ENCODE measurements around the gene LAD1. TPM values are rescaled to one million over a fixed set of nuclear protein-coding genes. Genes with fewer than 3 reads are reported as not detected.

LAD1 gene
- total and polyA plus RNA-seq, 4 experiments from 2014 or later = 0.17 TPM; not detected in 3

DNA sequence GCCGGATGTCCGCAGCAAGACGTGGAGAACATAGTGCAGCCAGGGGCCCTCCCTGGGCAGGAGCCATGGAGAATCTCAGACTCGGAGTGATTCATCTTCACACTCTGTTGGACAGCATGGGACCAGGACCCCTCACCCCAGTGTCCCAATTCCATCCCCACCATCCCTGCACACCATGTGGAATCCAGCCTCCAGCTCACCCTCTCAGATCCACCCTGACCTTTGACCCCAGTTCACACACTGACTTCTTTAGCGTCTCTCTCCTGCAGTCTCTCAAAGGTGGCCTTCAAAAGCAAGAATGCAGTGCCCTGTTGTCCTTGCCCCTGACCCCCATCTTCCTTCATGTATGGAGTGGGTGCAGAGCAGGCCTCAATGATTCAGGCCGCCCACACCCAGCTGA is 24.5 kb upstream of the LAD1 start:
- Mint-ChIP-seq H3K9me3 (no peaks in the 10 kb centered on the region), H3K4me3 (no peak overlapping the region), H3K36me3 (no peaks in the 10 kb centered on the region), H3K27me3 (peaks cover 3 to 5% of the 10 kb centered on the region in 2 donors), H3K4me1 (no peaks in the 10 kb centered on the region), H3K27ac (no peak overlapping the region)
- no peak for DNase-seq
- Histone ChIP-seq H3K9me3 (ENCODE audit: control insufficient read depth in 1 of 2, low read length in 2 of 2) (no peaks in the 10 kb centered on the region), H3K27ac (ENCODE audit: low read depth, low read length) (no peak overlapping the region), H3K4me1 (ENCODE audit: insufficient read depth, low read length) (no peaks in the 10 kb centered on the region), H3K36me3 (ENCODE audit: insufficient read depth, low read length) (no peaks in the 10 kb centered on the region), H3K27me3 (ENCODE audit: insufficient read depth, low read length) (no peaks in the 10 kb centered on the region), H3K4me3 (ENCODE audit: low read length in 2 of 2) (no peak overlapping the region)
- ChIA-PET POLR2A (ENCODE audit: partially characterized antibody) (no interaction called here), CTCF (ENCODE audit: partially characterized antibody) (interaction anchor here (1.0 kb wide), 1 partner anchor 13 kb away, joined by 3 read pairs; no protein-coding TSS in a partner anchor)
- intact Hi-C loops (cut with micrococcal nuclease) = no loop called here

DNA sequence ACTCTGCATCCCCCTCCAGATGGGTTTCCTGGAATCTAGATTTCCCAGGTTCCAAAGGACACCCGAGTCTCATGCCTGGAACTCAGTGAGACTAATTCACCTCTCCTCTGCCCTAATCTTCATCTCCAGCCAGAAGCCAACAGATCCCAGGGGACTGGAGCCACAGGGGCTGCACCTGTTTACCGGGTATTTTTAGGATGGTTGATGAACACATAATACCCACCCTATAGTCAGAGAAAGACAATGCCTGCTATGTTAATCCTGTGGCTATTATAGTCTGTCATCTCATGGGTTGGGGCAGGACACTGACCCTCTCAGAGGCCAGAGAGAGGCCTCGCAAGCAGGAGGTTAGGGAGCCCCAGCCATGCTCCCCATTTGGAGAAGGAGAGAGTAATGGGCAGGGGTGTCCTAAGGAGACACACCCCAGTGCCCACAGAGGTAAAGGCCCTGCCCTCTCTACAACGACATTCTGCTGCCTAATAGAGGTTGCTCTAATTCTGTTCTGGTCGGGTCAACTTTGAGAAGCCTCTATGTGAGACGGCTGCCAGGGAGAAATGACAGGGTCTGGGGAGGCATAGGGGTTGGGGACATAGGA is 23.4 kb upstream of the LAD1 start:
- Histone ChIP-seq H3K9me3 (ENCODE audit: control insufficient read depth in 1 of 2, low read length in 2 of 2) (no peaks in the 10 kb centered on the region), H3K4me3 (ENCODE audit: low read length in 2 of 2) (no peak overlapping the region), H3K4me1 (ENCODE audit: insufficient read depth, low read length) (no peaks in the 10 kb centered on the region), H3K27ac (ENCODE audit: low read depth, low read length) (no peak overlapping the region), H3K27me3 (ENCODE audit: insufficient read depth, low read length) (no peaks in the 10 kb centered on the region), H3K36me3 (ENCODE audit: insufficient read depth, low read length) (no peaks in the 10 kb centered on the region)
- Mint-ChIP-seq H3K36me3 (no peaks in the 10 kb centered on the region), H3K4me1 (no peaks in the 10 kb centered on the region), H3K27ac (no peak overlapping the region), H3K27me3 (peaks cover 3 to 6% of the 10 kb centered on the region in 2 donors), H3K9me3 (no peaks in the 10 kb centered on the region), H3K4me3 (no peak overlapping the region)
- ChIA-PET POLR2A (ENCODE audit: partially characterized antibody) (interaction anchor here (0.7 kb wide), 1 partner anchor 100 kb away, joined by 3 read pairs; no protein-coding TSS in a partner anchor), CTCF (ENCODE audit: partially characterized antibody) (interaction anchor here (1.0 kb wide), 1 partner anchor 12 kb away, joined by 3 read pairs; no protein-coding TSS in a partner anchor)
- intact Hi-C loops (cut with micrococcal nuclease) = no loop called here
- no peak for DNase-seq

DNA sequence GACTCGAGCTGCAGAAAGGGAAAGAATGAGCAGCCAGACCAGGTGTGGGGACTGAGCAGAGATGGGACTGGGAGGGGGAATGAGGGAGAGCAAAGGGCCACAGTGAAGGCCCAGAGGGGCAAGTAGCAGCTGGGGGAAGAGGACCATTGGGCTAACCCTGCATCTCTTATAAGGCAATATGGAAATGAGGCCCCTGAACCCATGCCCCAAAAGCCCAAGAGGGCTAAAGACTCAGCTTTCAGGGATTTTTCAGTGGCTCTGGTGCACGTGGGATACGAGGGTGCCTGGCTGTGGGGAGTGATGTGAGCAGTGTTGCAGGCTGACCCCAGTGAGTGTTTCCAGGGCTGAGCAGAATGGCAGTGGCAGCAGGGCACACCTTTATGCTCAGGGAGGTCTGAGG is 22.9 kb upstream of the LAD1 start:
- ChIA-PET POLR2A (ENCODE audit: partially characterized antibody) (interaction anchor here (0.7 kb wide), 1 partner anchor 99 kb away, joined by 3 read pairs; no protein-coding TSS in a partner anchor), CTCF (ENCODE audit: partially characterized antibody) (no interaction called here)
- H3K4me3 Mint-ChIP-seq = peak overlapping the region in 1 of 8 donors; percentile 32
- no peak overlapping the region for H3K27ac ChIP-seq (ENCODE audit: low read depth, low read length)
- H3K36me3 Mint-ChIP-seq = no peaks in the 10 kb centered on the region
- peak overlapping the region in 1 of 7 donors; percentile 47 for H3K27ac Mint-ChIP-seq
- H3K27me3 Mint-ChIP-seq = peaks cover 6 to 7% of the 10 kb centered on the region in 2 donors
- H3K36me3 ChIP-seq (ENCODE audit: insufficient read depth, low read length) = no peaks in the 10 kb centered on the region
- H3K27me3 ChIP-seq (ENCODE audit: insufficient read depth, low read length) = no peaks in the 10 kb centered on the region
- H3K4me1 ChIP-seq (ENCODE audit: insufficient read depth, low read length) = no peaks in the 10 kb centered on the region
- intact Hi-C loops (cut with micrococcal nuclease) = no loop called here
- DNase-seq = no peak
- no peaks in the 10 kb centered on the region for H3K9me3 Mint-ChIP-seq
- H3K4me1 Mint-ChIP-seq = no peaks in the 10 kb centered on the region
- H3K4me3 ChIP-seq (ENCODE audit: low read length in 2 of 2) = no peak overlapping the region
- no peaks in the 10 kb centered on the region for H3K9me3 ChIP-seq (ENCODE audit: control insufficient read depth in 1 of 2, low read length in 2 of 2)

DNA sequence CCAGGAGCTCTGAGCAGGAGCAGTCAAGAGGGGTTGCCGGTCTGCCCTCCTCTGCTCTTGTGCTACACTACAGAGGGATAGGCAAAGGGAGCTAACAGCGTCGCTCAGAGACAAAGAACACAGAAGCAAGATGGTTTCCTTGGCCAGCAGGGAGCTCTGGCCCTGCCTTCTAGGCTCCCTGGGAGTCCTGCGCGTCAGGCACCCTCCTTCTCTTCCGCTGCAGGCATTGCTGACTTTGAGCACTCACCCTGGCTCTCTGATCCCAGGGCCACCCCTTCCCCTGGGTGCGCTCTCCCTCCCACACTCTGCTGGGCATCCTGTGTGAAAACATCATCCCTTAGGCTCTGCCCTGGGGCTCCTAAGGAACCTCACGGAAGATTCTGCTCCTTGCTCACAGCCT is 21.9 kb upstream of the LAD1 start:
- Mint-ChIP-seq H3K27me3 (peaks cover 8 to 9% of the 10 kb centered on the region in 2 donors), H3K9me3 (no peaks in the 10 kb centered on the region), H3K27ac (no peak overlapping the region), H3K36me3 (no peaks in the 10 kb centered on the region), H3K4me3 (no peak overlapping the region), H3K4me1 (no peaks in the 10 kb centered on the region)
- ChIA-PET POLR2A (ENCODE audit: partially characterized antibody) (no interaction called here), CTCF (ENCODE audit: partially characterized antibody) (interaction anchor here (1.3 kb wide), 1 partner anchor 11 kb away, joined by 3 read pairs; no protein-coding TSS in a partner anchor)
- no peak overlapping the region for H3K4me3 ChIP-seq (ENCODE audit: low read length in 2 of 2)
- H3K36me3 ChIP-seq (ENCODE audit: insufficient read depth, low read length) = no peaks in the 10 kb centered on the region
- DNase-seq = no peak
- intact Hi-C loops (cut with micrococcal nuclease) = no loop called here
- H3K27me3 ChIP-seq (ENCODE audit: insufficient read depth, low read length) = no peaks in the 10 kb centered on the region
- H3K27ac ChIP-seq (ENCODE audit: low read depth, low read length) = no peak overlapping the region
- no peaks in the 10 kb centered on the region for H3K4me1 ChIP-seq (ENCODE audit: insufficient read depth, low read length)
- H3K9me3 ChIP-seq (ENCODE audit: control insufficient read depth in 1 of 2, low read length in 2 of 2) = no peaks in the 10 kb centered on the region

DNA sequence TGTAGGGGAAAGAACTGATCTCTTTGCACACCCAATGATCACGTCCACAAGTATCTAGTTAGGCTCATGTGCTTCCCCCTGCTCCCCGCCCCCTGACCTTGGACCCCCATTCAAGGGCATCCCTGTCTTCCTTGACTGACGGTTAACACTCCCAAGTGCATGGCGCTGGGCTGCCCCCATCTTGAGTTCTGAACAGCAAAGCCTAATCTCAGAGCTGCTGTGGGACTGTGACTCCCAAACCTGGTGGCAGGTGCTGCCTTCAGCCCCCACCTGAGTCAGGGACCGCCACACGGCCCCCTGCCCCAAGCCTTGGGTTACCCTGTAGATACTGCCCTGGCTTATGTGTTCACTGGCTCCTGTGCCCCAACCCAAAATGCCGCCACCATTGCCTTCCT is 21.5 kb upstream of the LAD1 start:
- Mint-ChIP-seq H3K4me1 (no peaks in the 10 kb centered on the region), H3K27me3 (peaks cover 8 to 9% of the 10 kb centered on the region in 2 donors), H3K27ac (no peak overlapping the region), H3K36me3 (no peaks in the 10 kb centered on the region), H3K4me3 (no peak overlapping the region), H3K9me3 (no peaks in the 10 kb centered on the region)
- H3K4me3 ChIP-seq (ENCODE audit: low read length in 2 of 2) = no peak overlapping the region
- ChIA-PET CTCF (ENCODE audit: partially characterized antibody) (interaction anchor here (1.3 kb wide), 1 partner anchor 10 kb away, joined by 3 read pairs; no protein-coding TSS in a partner anchor), POLR2A (ENCODE audit: partially characterized antibody) (no interaction called here)
- no peak overlapping the region for H3K27ac ChIP-seq (ENCODE audit: low read depth, low read length)
- intact Hi-C loops (cut with micrococcal nuclease) = no loop called here
- no peaks in the 10 kb centered on the region for H3K27me3 ChIP-seq (ENCODE audit: insufficient read depth, low read length)
- H3K36me3 ChIP-seq (ENCODE audit: insufficient read depth, low read length) = no peaks in the 10 kb centered on the region
- no peaks in the 10 kb centered on the region for H3K4me1 ChIP-seq (ENCODE audit: insufficient read depth, low read length)
- H3K9me3 ChIP-seq (ENCODE audit: control insufficient read depth in 1 of 2, low read length in 2 of 2) = no peaks in the 10 kb centered on the region
- DNase-seq = no peak

DNA sequence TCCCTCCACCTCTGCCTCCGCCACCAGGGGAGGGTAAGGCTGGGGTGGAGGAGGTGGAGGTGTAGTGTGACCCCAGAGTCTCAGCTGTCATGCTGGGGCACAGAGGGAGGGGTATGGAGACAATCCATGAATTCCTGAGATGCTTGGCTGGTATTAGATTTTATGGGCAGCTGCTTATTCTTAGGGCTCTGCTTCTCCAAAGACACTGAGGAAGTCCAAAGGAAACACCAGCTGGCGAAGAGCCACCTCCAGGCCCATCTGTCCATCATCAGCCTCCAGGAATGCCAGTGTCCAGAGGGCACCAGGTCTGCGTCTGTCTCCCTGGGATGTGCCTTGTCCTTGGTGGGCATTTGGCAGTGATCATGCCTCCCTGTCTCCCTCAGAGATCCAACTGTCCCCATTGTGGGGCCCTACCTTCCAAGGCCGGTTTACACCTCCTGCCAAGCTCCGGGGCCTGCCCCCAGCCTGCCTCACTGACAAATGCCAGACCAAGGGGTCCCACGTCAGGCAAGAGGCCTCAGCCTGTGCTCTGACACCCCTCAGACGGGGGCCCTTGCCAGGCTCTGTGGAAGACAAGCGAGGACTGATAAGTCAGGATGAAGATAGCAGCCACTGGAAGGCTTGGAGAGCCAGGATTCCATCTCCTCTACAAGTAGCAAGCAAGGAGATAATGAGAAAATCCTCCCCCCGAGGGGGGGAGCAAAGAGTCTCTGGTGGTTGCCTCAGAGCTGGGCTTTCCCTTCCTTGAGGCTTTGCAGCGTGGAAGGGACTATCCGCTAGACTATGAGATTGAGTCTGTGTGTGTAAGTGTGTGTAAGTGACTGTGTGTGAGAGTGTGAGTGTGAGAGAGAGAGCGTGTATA is 20.9 kb upstream of the LAD1 start:
- POLR2A ChIA-PET (ENCODE audit: partially characterized antibody) = no interaction called here
- Mint-ChIP-seq H3K27ac (no peak overlapping the region), H3K4me1 (no peaks in the 10 kb centered on the region), H3K4me3 (no peak overlapping the region), H3K9me3 (no peaks in the 10 kb centered on the region), H3K36me3 (no peaks in the 10 kb centered on the region), H3K27me3 (peaks cover 9 to 10% of the 10 kb centered on the region in 2 donors)
- CTCF ChIA-PET (ENCODE audit: partially characterized antibody) = interaction anchor here (1.1 to 1.3 kb wide), 2 partner anchors 9 to 14 kb away, joined by 3 read pairs; no protein-coding TSS in a partner anchor
- Histone ChIP-seq H3K4me1 (ENCODE audit: insufficient read depth, low read length) (no peaks in the 10 kb centered on the region), H3K9me3 (ENCODE audit: control insufficient read depth in 1 of 2, low read length in 2 of 2) (no peaks in the 10 kb centered on the region), H3K4me3 (ENCODE audit: low read length in 2 of 2) (no peak overlapping the region), H3K36me3 (ENCODE audit: insufficient read depth, low read length) (no peaks in the 10 kb centered on the region), H3K27ac (ENCODE audit: low read depth, low read length) (no peak overlapping the region), H3K27me3 (ENCODE audit: insufficient read depth, low read length) (no peaks in the 10 kb centered on the region)
- no peak for DNase-seq
- intact Hi-C loops (cut with micrococcal nuclease) = no loop called here

DNA sequence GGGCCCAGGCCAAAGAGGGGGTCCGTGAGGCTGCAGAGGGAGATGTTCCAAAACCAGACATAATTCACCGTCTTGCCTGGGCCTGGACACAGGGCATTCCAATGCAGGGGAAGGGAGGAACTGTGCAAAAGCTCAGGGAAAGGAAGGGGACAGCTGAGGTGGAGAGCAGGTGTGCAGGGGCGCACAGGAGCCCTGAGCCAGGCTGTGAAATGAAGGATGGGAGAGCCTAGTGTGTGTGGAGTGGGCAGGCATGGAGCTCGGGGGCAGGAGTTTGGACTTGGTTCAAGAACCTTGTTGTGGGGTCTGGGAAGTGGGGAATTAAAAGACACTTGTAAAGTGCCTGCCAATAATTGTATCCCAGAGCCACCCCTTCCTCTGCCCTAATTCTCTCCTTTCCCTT is 20.1 kb upstream of the LAD1 start:
- no peaks in the 10 kb centered on the region for H3K4me1 ChIP-seq (ENCODE audit: insufficient read depth, low read length)
- intact Hi-C loops (cut with micrococcal nuclease) = no loop called here
- H3K36me3 ChIP-seq (ENCODE audit: insufficient read depth, low read length) = no peaks in the 10 kb centered on the region
- no peaks in the 10 kb centered on the region for H3K36me3 Mint-ChIP-seq
- no peak overlapping the region for H3K4me3 ChIP-seq (ENCODE audit: low read length in 2 of 2)
- H3K27me3 Mint-ChIP-seq = peaks cover 10 to 11% of the 10 kb centered on the region in 2 donors
- H3K9me3 ChIP-seq (ENCODE audit: control insufficient read depth in 1 of 2, low read length in 2 of 2) = no peaks in the 10 kb centered on the region
- no peaks in the 10 kb centered on the region for H3K27me3 ChIP-seq (ENCODE audit: insufficient read depth, low read length)
- no peak overlapping the region for H3K27ac ChIP-seq (ENCODE audit: low read depth, low read length)
- no peaks in the 10 kb centered on the region for H3K9me3 Mint-ChIP-seq
- CTCF ChIA-PET (ENCODE audit: partially characterized antibody) = interaction anchor here (1.1 kb wide), 1 partner anchor 13 kb away, joined by 3 read pairs; no protein-coding TSS in a partner anchor
- H3K4me1 Mint-ChIP-seq = no peaks in the 10 kb centered on the region
- DNase-seq = no peak
- no peak overlapping the region for H3K4me3 Mint-ChIP-seq
- POLR2A ChIA-PET (ENCODE audit: partially characterized antibody) = no interaction called here
- no peak overlapping the region for H3K27ac Mint-ChIP-seq

Data from CD4-positive, alpha-beta memory T cell (primary cell).